CD4-positive, alpha-beta T cell (primary cell): ENCODE measurements around the gene FEZ2. TPM values are rescaled to one million over a fixed set of nuclear protein-coding genes. Genes with fewer than 3 reads are reported as not detected.

Experiments
- ATAC-seq: fragments of 200-7000 bp; cut with Tn5 transposase; one replicate; pipeline ENCODE4 v1.10.0; 2022; ENCODE audit warnings: mild to moderate bottlenecking; ENCODE audit not compliant: poor library complexity
- CTCF ChIA-PET: fragments of 350-600 bp; sonication (Branson Sonifier 250); formaldehyde crosslinking; loops from one replicate; lab custom pipeline; 2021; ENCODE audit warnings: antibody characterized with exemption, inconsistent platforms; lab: Charles Lee
- POLR2A ChIA-PET: fragments of 350-600 bp; sonication (Branson Sonifier 250); formaldehyde crosslinking; loops from one replicate; lab custom pipeline; 2021; ENCODE audit warnings: antibody characterized with exemption, inconsistent platforms; lab: Charles Lee
- DNase-seq, 14 experiments: peaks; one replicate each; pipeline ENCODE4 v3.0.0-alpha.2; 2013 to 2020; ENCODE audit warnings: mixed read lengths in 2 of 14
- H3K27ac ChIP-seq, 2 donors: one replicate each; pipeline versions ENCODE4 v1.5.1 to v1.7.0; 2013; ENCODE audit warnings: low read length in 2 of 2, low read depth in 1 of 2, mild to moderate bottlenecking in 1 of 2
- H3K27me3 ChIP-seq, 2 experiments: 1 replicate in 1 of 2; 2 replicates in 1 of 2; pipeline versions ENCODE4 v1.6.1 to v1.7.0; 2013; ENCODE audit warnings: low read length in 2 of 2, control low read depth in 1 of 2, mild to moderate bottlenecking in 1 of 2, moderate library complexity in 1 of 2; ENCODE audit not compliant: insufficient read depth in 2 of 2, control insufficient read depth in 1 of 2
- H3K36me3 ChIP-seq: one replicate; pipeline ENCODE4 v1.6.1; 2013; ENCODE audit warnings: low read length, control low read depth; ENCODE audit not compliant: insufficient read depth
- H3K4me1 ChIP-seq: one replicate; pipeline ENCODE4 v1.6.1; 2013; ENCODE audit warnings: low read length, control low read depth; ENCODE audit not compliant: insufficient read depth
- H3K4me3 ChIP-seq: one replicate; pipeline ENCODE4 v1.5.1; 2013; ENCODE audit warnings: mild to moderate bottlenecking, low read length, moderate library complexity
- H3K9me3 ChIP-seq, 2 experiments: 1 replicate in 1 of 2; 2 replicates in 1 of 2; pipeline versions ENCODE4 v1.6.1 to v1.7.0; 2013; ENCODE audit warnings: low read length in 2 of 2, mild to moderate bottlenecking in 2 of 2, control low read depth in 1 of 2, moderate library complexity in 1 of 2; ENCODE audit not compliant: control insufficient read depth in 1 of 2, insufficient read depth in 1 of 2
- H3K27ac Mint-ChIP-seq: one replicate; pipeline ENCODE4 v1.8.0; 2020; ENCODE audit warnings: mixed read lengths
- H3K27me3 Mint-ChIP-seq: one replicate; pipeline ENCODE4 v1.8.0; 2021; ENCODE audit warnings: mixed read lengths
- H3K36me3 Mint-ChIP-seq: one replicate; pipeline ENCODE4 v1.8.0; 2021; ENCODE audit warnings: low read depth, mixed read lengths
- H3K4me1 Mint-ChIP-seq: one replicate; pipeline ENCODE4 v1.8.0; 2021; ENCODE audit warnings: low read depth, mixed read lengths
- H3K4me3 Mint-ChIP-seq: one replicate; pipeline ENCODE4 v1.8.0; 2020; ENCODE audit warnings: mild to moderate bottlenecking, mixed read lengths
- H3K9me3 Mint-ChIP-seq: one replicate; pipeline ENCODE4 v1.8.0; 2020; ENCODE audit warnings: mixed read lengths
- intact Hi-C, 2 experiments: fragments of 100-400 bp; cut with DNase I in 1 of 2; cut with micrococcal nuclease in 1 of 2; formaldehyde crosslinking; loops; one replicate each; pipeline versions ENCODE4 v1.15.1 to v1.9.0; 2023 to 2025; cut with DNase I, micrococcal nuclease
- total RNA-seq, 174 experiments: library from RNA in 2 of 174; stranded (reverse) in 2 of 174; gene quantifications; one replicate each; pipeline ENCODE4 v1.2.3 and lab custom pipeline; 2021 to 2026
- TF ChIP-seq, protein P1 (sequence below): fragments of 200-600 bp; IDR thresholded peaks from one replicate; pipeline ENCODE4 v1.8.0; 2022; ENCODE audit warnings: antibody characterized with exemption, mild to moderate bottlenecking

Gene FEZ2
- total RNA-seq, 2 experiments from 2014 or later, result 4.8 to 5.6 TPM

DNA sequence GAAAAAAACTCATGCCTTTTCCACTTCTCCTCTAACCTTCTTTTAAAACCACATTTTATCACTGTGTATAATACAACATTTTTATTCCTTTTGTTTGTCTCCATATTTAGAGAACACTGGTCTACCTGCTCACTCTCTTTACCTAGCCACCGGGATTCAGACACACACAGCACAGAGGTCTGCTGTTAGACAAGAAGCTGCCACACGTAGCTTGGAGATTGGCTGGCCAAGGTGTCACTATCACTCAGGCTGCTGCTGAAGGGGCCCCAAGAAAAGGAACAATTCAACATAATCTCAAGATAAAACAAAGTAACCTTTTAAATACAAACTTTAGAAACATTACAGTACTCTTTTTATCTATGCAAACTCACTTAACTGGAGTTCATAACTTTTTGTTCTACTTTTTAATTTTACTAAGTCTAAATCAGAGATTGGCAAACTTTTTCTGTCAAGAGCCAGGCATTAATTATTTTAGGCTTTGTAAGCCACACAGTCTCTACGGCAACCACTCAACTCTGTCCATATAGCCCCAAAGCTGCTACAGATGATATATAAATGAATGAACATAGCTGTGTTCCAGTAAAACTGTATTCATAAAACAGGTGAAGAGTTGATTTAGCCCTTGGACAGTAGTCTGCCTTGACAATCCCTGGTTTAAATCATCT, 25.8 kb downstream of the FEZ2 start:
- no peaks in the 10 kb centered on the region for H3K27me3 ChIP-seq
- no peak overlapping the region for H3K4me3 ChIP-seq
- CTCF ChIA-PET, result no interaction called here
- no peak for ATAC-seq
- H3K9me3 ChIP-seq, result no peaks in the 10 kb centered on the region
- Mint-ChIP-seq H3K36me3 (peaks cover 83% of the 10 kb centered on the region), H3K9me3 (no peaks in the 10 kb centered on the region), H3K4me3 (no peak overlapping the region), H3K27me3 (no peaks in the 10 kb centered on the region), H3K27ac (no peak overlapping the region), H3K4me1 (no peaks in the 10 kb centered on the region)
- H3K4me1 ChIP-seq, result no peaks in the 10 kb centered on the region
- TF ChIP-seq, protein P1, sequence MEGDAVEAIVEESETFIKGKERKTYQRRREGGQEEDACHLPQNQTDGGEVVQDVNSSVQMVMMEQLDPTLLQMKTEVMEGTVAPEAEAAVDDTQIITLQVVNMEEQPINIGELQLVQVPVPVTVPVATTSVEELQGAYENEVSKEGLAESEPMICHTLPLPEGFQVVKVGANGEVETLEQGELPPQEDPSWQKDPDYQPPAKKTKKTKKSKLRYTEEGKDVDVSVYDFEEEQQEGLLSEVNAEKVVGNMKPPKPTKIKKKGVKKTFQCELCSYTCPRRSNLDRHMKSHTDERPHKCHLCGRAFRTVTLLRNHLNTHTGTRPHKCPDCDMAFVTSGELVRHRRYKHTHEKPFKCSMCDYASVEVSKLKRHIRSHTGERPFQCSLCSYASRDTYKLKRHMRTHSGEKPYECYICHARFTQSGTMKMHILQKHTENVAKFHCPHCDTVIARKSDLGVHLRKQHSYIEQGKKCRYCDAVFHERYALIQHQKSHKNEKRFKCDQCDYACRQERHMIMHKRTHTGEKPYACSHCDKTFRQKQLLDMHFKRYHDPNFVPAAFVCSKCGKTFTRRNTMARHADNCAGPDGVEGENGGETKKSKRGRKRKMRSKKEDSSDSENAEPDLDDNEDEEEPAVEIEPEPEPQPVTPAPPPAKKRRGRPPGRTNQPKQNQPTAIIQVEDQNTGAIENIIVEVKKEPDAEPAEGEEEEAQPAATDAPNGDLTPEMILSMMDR, result no peak
- intact Hi-C loops, result no loop called here
- no peak overlapping the region for H3K27ac ChIP-seq
- no peak for DNase-seq
- POLR2A ChIA-PET, result interaction anchor here (0.5 kb wide), 1 partner anchor 110 kb away, joined by 3 read pairs; no protein-coding TSS in a partner anchor
- H3K36me3 ChIP-seq, result peaks cover 15% of the 10 kb centered on the region

- no peak overlapping the region for H3K4me3 ChIP-seq
- H3K9me3 ChIP-seq, result no peaks in the 10 kb centered on the region
- no peak overlapping the region for H3K27ac ChIP-seq
- no peaks in the 10 kb centered on the region for H3K27me3 ChIP-seq
- TF ChIP-seq, protein P1, result no peak
- DNase-seq, result no peak
- Mint-ChIP-seq H3K27ac (no peak overlapping the region), H3K9me3 (no peaks in the 10 kb centered on the region), H3K27me3 (no peaks in the 10 kb centered on the region), H3K4me1 (no peaks in the 10 kb centered on the region), H3K36me3 (peaks cover 85% of the 10 kb centered on the region), H3K4me3 (no peak overlapping the region)
- ChIA-PET POLR2A (no interaction called here), CTCF (no interaction called here)
- peaks cover 16% of the 10 kb centered on the region for H3K36me3 ChIP-seq
- intact Hi-C loops, result no loop called here
- no peak for ATAC-seq
- no peaks in the 10 kb centered on the region for H3K4me1 ChIP-seq
Measured at GRCh38 chr2:36570416-36570815, 27.6 kb downstream of the FEZ2 start.

GRCh38 chr2:36569267-36569856, 28.6 kb downstream of the FEZ2 start:
- no peak overlapping the region for H3K27ac Mint-ChIP-seq
- H3K4me3 Mint-ChIP-seq, result no peak overlapping the region
- H3K9me3 Mint-ChIP-seq, result no peaks in the 10 kb centered on the region
- CTCF ChIA-PET, result no interaction called here
- Histone ChIP-seq H3K4me3 (no peak overlapping the region), H3K27ac (no peak overlapping the region), H3K27me3 (no peaks in the 10 kb centered on the region), H3K4me1 (no peaks in the 10 kb centered on the region), H3K36me3 (peaks cover 13% of the 10 kb centered on the region), H3K9me3 (no peaks in the 10 kb centered on the region)
- intact Hi-C loops, result no loop called here
- H3K36me3 Mint-ChIP-seq, result peaks cover 82% of the 10 kb centered on the region
- ATAC-seq, result no peak
- POLR2A ChIA-PET, result no interaction called here
- no peaks in the 10 kb centered on the region for H3K4me1 Mint-ChIP-seq
- TF ChIP-seq, protein P1, result no peak
- DNase-seq, result no peak
- H3K27me3 Mint-ChIP-seq, result no peaks in the 10 kb centered on the region
